GM12878 (cell line): ENCODE data around the gene CDH8. TPM values are rescaled to one million over a fixed set of nuclear protein-coding genes. Genes with fewer than 3 reads are reported as not detected.

Experiments
- ATAC-seq: fragments of 200-7000 bp; cut with Tn5 transposase; 3 replicates; pipeline ENCODE4 v1.9.1; 2020; ENCODE audit warnings: mild to moderate bottlenecking, moderate library complexity
- BruUV-seq: library from RNA; stranded (reverse); fragments of 400-500 nt; replicated peaks from 2 replicates; lab custom pipeline; 2021; lab: Mats Ljungman, UMichigan
- CTCF ChIA-PET: fragments of 300-600 bp; sonication (Branson Sonifier 250); formaldehyde crosslinking; extraction: SDS; loops from one replicate; lab custom pipeline; 2021; ENCODE audit warnings: inconsistent platforms; lab: Yijun Ruan, JAX
- POLR2A ChIA-PET: fragments of 350-600 bp; formaldehyde crosslinking; extraction: SDS; loops from one replicate; lab custom pipeline; 2021; ENCODE audit warnings: inconsistent platforms; lab: Charles Lee
- RAD21 ChIA-PET: fragments of 300-600 bp; sonication (Branson Sonifier 250); formaldehyde crosslinking; loops from one replicate; lab custom pipeline; 2023; ENCODE audit warnings: antibody characterized with exemption; ENCODE audit not compliant: unreplicated experiment; lab: Charles Lee
- SMC1A ChIA-PET: fragments of 300-600 bp; sonication (Branson Sonifier 250); formaldehyde crosslinking; loops from one replicate; lab custom pipeline; 2023; ENCODE audit not compliant: unreplicated experiment, uncharacterized antibody; lab: Charles Lee
- DNase-seq: peaks from one replicate; pipeline ENCODE4 v3.0.0-alpha.2; 2011; ENCODE audit warnings: low read depth, low spot score
- FAIRE-seq: peaks from 3 replicates; lab custom pipeline; 2011; peaks lifted over from hg19 to GRCh38; lab: Jason Lieb, UNC
- H2AFZ ChIP-seq: 2 replicates; pipeline ENCODE4 v1.6.0; 2011; ENCODE audit warnings: low read depth, low read length, control low read depth; ENCODE audit not compliant: control insufficient read depth
- H3K27ac ChIP-seq: 2 replicates; pipeline ENCODE4 v1.5.1; 2011; ENCODE audit warnings: control low read depth; ENCODE audit not compliant: control insufficient read depth, insufficient read depth
- H3K27me3 ChIP-seq, 2 experiments: replicated peaks in 1 of 2; 2 replicates each; pipeline versions ENCODE4 v1.6.0 to v1.6.1; 2011; ENCODE audit warnings: low read length in 1 of 2; ENCODE audit not compliant: control insufficient read depth in 2 of 2, insufficient read depth in 2 of 2
- H3K36me3 ChIP-seq, 2 experiments: 2 replicates each; pipeline ENCODE4 v1.5.1; 2011; ENCODE audit warnings: low read length in 1 of 2; ENCODE audit not compliant: control insufficient read depth in 2 of 2, insufficient read depth in 2 of 2
- H3K4me1 ChIP-seq: 2 replicates; pipeline ENCODE4 v1.6.1; 2011; ENCODE audit warnings: mild to moderate bottlenecking, low read length, moderate library complexity, mixed read lengths; ENCODE audit not compliant: control insufficient read depth, insufficient read depth
- H3K4me2 ChIP-seq: 2 replicates; pipeline ENCODE4 v1.6.0; 2011; ENCODE audit warnings: control low read depth; ENCODE audit not compliant: control insufficient read depth, insufficient read depth
- H3K4me3 ChIP-seq: fragments of 200-600 bp; sonication (generic); 2 replicates; pipeline ENCODE4 v1.5.1; 2016
- H3K79me2 ChIP-seq: 2 replicates; pipeline ENCODE4 v1.6.0; 2011; ENCODE audit warnings: low read length; ENCODE audit not compliant: control insufficient read depth, insufficient read depth
- H3K9ac ChIP-seq: 2 replicates; pipeline ENCODE4 v1.8.0; 2011; ENCODE audit warnings: low read length, control low read depth, mixed read lengths; ENCODE audit not compliant: control insufficient read depth, insufficient read depth
- H3K9me3 ChIP-seq: replicated peaks from 3 replicates; pipeline ENCODE4 v1.5.1; 2011; ENCODE audit warnings: mild to moderate bottlenecking, low read length; ENCODE audit not compliant: control insufficient read depth, insufficient read depth
- H4K20me1 ChIP-seq: 2 replicates; pipeline ENCODE4 v1.6.0; 2011; ENCODE audit not compliant: control insufficient read depth, insufficient read depth
- CHD1 ChIP-seq: IDR thresholded peaks from 2 replicates; pipeline ENCODE4 v1.6.1; 2012; ENCODE audit warnings: low read depth, low read length, improper control_type of control experiment
- ESRRA ChIP-seq: IDR thresholded peaks from 2 replicates; pipeline ENCODE4 v1.6.1; 2012; ENCODE audit warnings: mild to moderate bottlenecking, low read length, improper control_type of control experiment
- HDAC2 ChIP-seq: fragments of 200-600 bp; sonication (generic); IDR thresholded peaks from 2 replicates; pipeline ENCODE4 v1.6.1; 2017
- MEF2A ChIP-seq: IDR thresholded peaks from 2 replicates; pipeline ENCODE4 v1.6.1; 2011; ENCODE audit warnings: low read depth, mild to moderate bottlenecking, low read length, moderate library complexity; ENCODE audit not compliant: insufficient read depth
- POU2F2 ChIP-seq: IDR thresholded peaks from 3 replicates; pipeline ENCODE4 v1.6.1; 2011; ENCODE audit warnings: low read depth, mild to moderate bottlenecking, low read length, borderline replicate concordance
- RAD51 ChIP-seq: fragments of 450-650 bp; IDR thresholded peaks from 2 replicates; pipeline ENCODE4 v1.6.1; 2016; ENCODE audit warnings: moderate library complexity, mild to moderate bottlenecking, inconsistent platforms
- RBBP5 ChIP-seq: fragments of 200-600 bp; sonication (generic); conservative IDR thresholded peaks from 2 replicates; pipeline ENCODE4 v1.6.1; 2016
- SMC3 ChIP-seq: IDR thresholded peaks from 2 replicates; pipeline ENCODE4 v1.6.1; 2011; ENCODE audit warnings: low read length, improper control_type of control experiment, borderline replicate concordance
- TBL1XR1 ChIP-seq: IDR thresholded peaks from 2 replicates; pipeline ENCODE4 v1.6.1; 2012; ENCODE audit warnings: low read depth, low read length, improper control_type of control experiment
- ZNF687 ChIP-seq: fragments of 450-650 bp; IDR thresholded peaks from 2 replicates; pipeline ENCODE4 v1.6.1; 2017; ENCODE audit warnings: mild to moderate bottlenecking, moderate library complexity
- WGBS: methylation state at CpG from one replicate; pipeline ENCODE4 v1.1.6; 2016; ENCODE audit warnings: low lambda C conversion rate; ENCODE audit not compliant: insufficient replicate concordance, insufficient coverage; ENCODE audit errors: missing lambda C conversion rate; 5-methylcytosine and 5-hydroxymethylcytosine counted together
- in situ Hi-C: fragments of 300-500 bp; cut with MboI; formaldehyde crosslinking; loops from 9 replicates; pipeline ENCODE4 v1.14.3; 2018; ENCODE audit warnings: mixed read lengths
- intact Hi-C: fragments of 100-400 bp; cut with micrococcal nuclease; formaldehyde crosslinking; loops from one replicate; pipeline ENCODE4 v1.14.2; 2022; ENCODE audit not compliant: unreplicated experiment
- polyA plus RNA-seq, 11 experiments: library from polyadenylated mRNA; depleted of rRNA in 4 of 11; unstranded in 6 of 11; stranded (reverse) in 5 of 11; fragments of >200 nt; fragmentation: Nextera tagmentation in 4 of 11; fragmentation: Illumina TruSeq in 1 of 11; extraction: Ambion mirVana in 4 of 11; extraction: Trizol in 1 of 11; gene quantifications; 1 replicate in 1 of 11; 2 replicates in 10 of 11; pipeline versions ENCODE4 v1.2.1 to v1.2.3, GENCODE V29; 2011 to 2016; ENCODE audit warnings: inconsistent platforms in 2 of 11, missing spikeins in 2 of 11, low read depth in 1 of 11
- total RNA-seq, 4 experiments: library from RNA; depleted of rRNA in 3 of 4; stranded (reverse); fragments of >200 nt in 3 of 4; fragmentation: Illumina TruSeq in 1 of 4; extraction: Trizol in 1 of 4; gene quantifications; 2 replicates each; pipeline versions ENCODE4 v1.2.1 to v1.2.3, GENCODE V29; 2013 to 2021
- TF ChIP-seq, protein P1 (sequence below): fragments of 450-650 bp; IDR thresholded peaks from 2 replicates; pipeline ENCODE4 v1.6.1; 2017; ENCODE audit warnings: borderline replicate concordance

Gene CDH8
- total and polyA plus RNA-seq, 10 of the 15 experiments (the other 5 are each of a cell fraction or from before 2014, with no cell fraction given) = 0.13 to 0.68 (median 0.25) TPM; not detected in 3

DNA sequence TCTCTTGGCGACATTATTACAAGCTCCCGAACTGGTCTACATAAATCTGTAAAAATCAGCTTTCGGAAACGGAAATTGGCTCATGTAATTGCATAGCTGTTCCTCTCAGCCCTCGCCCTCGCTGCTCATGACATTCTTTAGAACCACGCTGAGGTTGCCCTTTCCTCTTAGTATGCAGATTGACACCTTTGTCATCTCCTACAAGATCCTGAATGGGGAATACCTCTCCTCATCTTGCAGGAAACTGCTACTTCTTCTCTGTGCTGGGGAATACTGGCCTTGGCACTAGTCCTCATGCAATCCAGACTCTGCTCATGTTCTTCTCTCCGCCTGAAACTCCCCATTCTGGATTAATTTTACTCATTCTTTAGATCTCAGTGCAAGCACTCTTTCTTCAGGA, 22.2 kb upstream of the CDH8 start (continued):
- TF ChIP-seq ZNF687 (no peak), HDAC2 (no peak), MEF2A (no peak), RBBP5 (no peak)

DNA sequence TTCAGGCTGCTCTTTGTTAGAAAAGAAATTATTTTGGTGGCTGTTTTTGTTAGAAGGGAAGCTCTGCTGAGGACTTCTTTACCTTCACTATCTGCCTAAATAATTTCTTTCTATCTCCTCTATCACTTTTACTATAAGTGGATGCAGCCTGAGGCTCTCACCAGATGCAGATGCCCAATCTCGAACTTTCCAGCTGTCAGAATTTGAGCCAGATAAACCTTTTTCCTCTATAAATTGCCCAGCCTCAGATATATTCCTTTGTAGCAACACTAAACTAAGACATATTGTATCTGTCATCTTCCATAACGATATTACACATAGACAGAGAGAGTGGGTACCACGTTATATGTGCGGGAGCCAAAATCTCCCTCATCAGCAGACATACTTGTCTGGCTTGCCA, 15.7 kb upstream of the CDH8 start:
- ChIA-PET RAD21 (no interaction called here), CTCF (interaction anchor here (0.6 to 1.3 kb wide), 3 partner anchors 8 to 193 kb away, joined by 3 to 4 read pairs (median 4); no protein-coding TSS in a partner anchor), POLR2A (no interaction called here), SMC1A (interaction anchor here (1.0 kb wide), 1 partner anchor 11 kb away, joined by 3 read pairs; no protein-coding TSS in a partner anchor)
- Histone ChIP-seq H3K4me1 (no peaks in the 10 kb centered on the region), H3K9me3 (no peaks in the 10 kb centered on the region), H3K27ac (no peak overlapping the region), H3K4me2 (no peak overlapping the region), H3K9ac (no peak overlapping the region), H3K27me3 (no peaks in the 10 kb centered on the region), H3K79me2 (no peaks in the 10 kb centered on the region), H3K4me3 (no peak overlapping the region), H4K20me1 (no peaks in the 10 kb centered on the region), H3K36me3 (no peaks in the 10 kb centered on the region), H2AFZ (no peak overlapping the region)
- TF ChIP-seq CHD1 = no peak
- TF ChIP-seq RAD51 = no peak
- TF ChIP-seq SMC3 = no peak
- no peak for TF ChIP-seq TBL1XR1
- TF ChIP-seq POU2F2 = no peak
- no peak for TF ChIP-seq ESRRA
- TF ChIP-seq, protein P1, sequence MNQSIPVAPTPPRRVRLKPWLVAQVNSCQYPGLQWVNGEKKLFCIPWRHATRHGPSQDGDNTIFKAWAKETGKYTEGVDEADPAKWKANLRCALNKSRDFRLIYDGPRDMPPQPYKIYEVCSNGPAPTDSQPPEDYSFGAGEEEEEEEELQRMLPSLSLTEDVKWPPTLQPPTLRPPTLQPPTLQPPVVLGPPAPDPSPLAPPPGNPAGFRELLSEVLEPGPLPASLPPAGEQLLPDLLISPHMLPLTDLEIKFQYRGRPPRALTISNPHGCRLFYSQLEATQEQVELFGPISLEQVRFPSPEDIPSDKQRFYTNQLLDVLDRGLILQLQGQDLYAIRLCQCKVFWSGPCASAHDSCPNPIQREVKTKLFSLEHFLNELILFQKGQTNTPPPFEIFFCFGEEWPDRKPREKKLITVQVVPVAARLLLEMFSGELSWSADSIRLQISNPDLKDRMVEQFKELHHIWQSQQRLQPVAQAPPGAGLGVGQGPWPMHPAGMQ = no peak
- intact Hi-C loops (no loop called here), in situ Hi-C loops (no loop called here)
- FAIRE-seq (no peak), DNase-seq (no peak), ATAC-seq (no peak)
- WGBS = 48% methylated on average over 4 of the region's 4 CpGs
- no TSS peak for BruUV-seq
